ENCODE data around the gene BTBD9. TPM values are rescaled to one million over a fixed set of nuclear protein-coding genes. Genes with fewer than 3 reads are reported as not detected.

Gene BTBD9
- total and polyA plus RNA-seq, 2 donors (not counting 3 experiments of a cell fraction or from before 2014, with no cell fraction given) = 4.9 to 15.0 TPM

DNA sequence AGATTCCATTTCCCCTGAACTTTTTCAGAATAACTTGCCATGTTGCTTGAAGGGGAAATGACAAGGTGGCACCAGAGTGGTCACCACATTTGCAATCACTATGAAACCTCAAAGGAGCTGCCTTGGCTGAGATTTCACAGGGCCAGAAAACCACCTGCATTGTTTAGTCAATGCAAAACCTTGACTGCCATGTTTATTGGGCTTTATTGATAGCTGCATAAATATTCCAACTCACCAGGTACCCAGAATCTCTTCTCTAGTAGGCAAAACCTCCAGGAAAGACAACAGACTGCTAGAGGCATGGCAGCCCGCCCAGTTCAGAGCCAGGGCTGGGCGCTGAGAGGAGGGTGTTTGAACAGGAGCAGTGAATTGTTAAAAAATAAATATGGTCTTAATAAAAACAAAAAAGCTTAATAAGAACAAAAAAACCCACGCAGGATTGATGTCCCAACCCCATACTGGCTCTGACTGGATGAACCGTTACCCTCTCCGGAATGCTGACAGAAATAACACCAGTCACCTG lies 444.6 kb downstream of the BTBD9 start:
- Histone ChIP-seq H3K27ac (ENCODE audit: insufficient read depth, low read depth, low read length) (no peak overlapping the region), H3K27me3 (ENCODE audit: control insufficient read depth in 2 of 2, insufficient read depth in 2 of 2, low read length in 2 of 2) (no peaks in the 10 kb centered on the region), H2AFZ (ENCODE audit: low read depth, low read length) (no peak overlapping the region), H3K36me3 (ENCODE audit: control insufficient read depth in 2 of 2, extremely low read depth in 1 of 2, insufficient read depth in 2 of 2, low read length in 2 of 2) (no peaks in the 10 kb centered on the region), H3K9me1 (replicated peaks; ENCODE audit: control insufficient read depth, extremely low read depth, insufficient read depth, low read length) (no peaks in the 10 kb centered on the region), H4K20me1 (replicated peaks; ENCODE audit: control insufficient read depth, extremely low read depth, insufficient read depth, low read length) (no peaks in the 10 kb centered on the region), H3K9ac (replicated peaks; ENCODE audit: extremely low read depth, insufficient read depth, low read length) (no peak overlapping the region), H3K4me3 (replicated peaks in 1 of 3; ENCODE audit: insufficient read depth in 1 of 3, low read depth in 1 of 3, low read length in 3 of 3) (no peak overlapping the region), H3K4me2 (ENCODE audit: insufficient read depth, low read length) (no peak overlapping the region), H3K79me2 (ENCODE audit: control insufficient read depth, insufficient read depth, low read length) (no peaks in the 10 kb centered on the region), H3K9me3 (replicated peaks; ENCODE audit: control insufficient read depth, insufficient read depth, low read length) (no peaks in the 10 kb centered on the region), H3K4me1 (ENCODE audit: control insufficient read depth, extremely low read depth, insufficient read depth, low read length) (peaks cover 13% of the 10 kb centered on the region)
- dilution Hi-C loops (cut with MboI; ENCODE audit: extremely low pct_ligation_motif_present, low sequenced_read_pairs) = no loop called here
- FAIRE-seq (no peak), DNase-seq (ENCODE audit: low read depth, low spot score) (no peak)
- no TSS peak for BruUV-seq (replicated peaks)
- POLR2A ChIA-PET = no interaction called here
- TF ChIP-seq POLR2AphosphoS5 (IDR thresholded peaks at IDR 0.05; ENCODE audit: insufficient read depth, low read depth, low read length) (no peak), MYC (IDR thresholded peaks at IDR 0.05; ENCODE audit: low read depth, low read length) (no peak), POLR2A (IDR thresholded peaks at IDR 0.05; ENCODE audit: low read depth, low read length) (no peak), GATA2 (IDR thresholded peaks at IDR 0.05; ENCODE audit: insufficient read depth, insufficient read length, low read depth, low read length) (no peak), JUN (IDR thresholded peaks at IDR 0.05; ENCODE audit: borderline replicate concordance, insufficient read depth, insufficient read length, low read depth) (no peak), EZH2 (IDR thresholded peaks at IDR 0.05; ENCODE audit: borderline replicate concordance, low read depth, low read length, severe bottlenecking) (no peak), FOS (IDR thresholded peaks at IDR 0.05; ENCODE audit: borderline replicate concordance, insufficient read depth, low read length) (no peak)
- TF ChIP-seq, protein P1, sequence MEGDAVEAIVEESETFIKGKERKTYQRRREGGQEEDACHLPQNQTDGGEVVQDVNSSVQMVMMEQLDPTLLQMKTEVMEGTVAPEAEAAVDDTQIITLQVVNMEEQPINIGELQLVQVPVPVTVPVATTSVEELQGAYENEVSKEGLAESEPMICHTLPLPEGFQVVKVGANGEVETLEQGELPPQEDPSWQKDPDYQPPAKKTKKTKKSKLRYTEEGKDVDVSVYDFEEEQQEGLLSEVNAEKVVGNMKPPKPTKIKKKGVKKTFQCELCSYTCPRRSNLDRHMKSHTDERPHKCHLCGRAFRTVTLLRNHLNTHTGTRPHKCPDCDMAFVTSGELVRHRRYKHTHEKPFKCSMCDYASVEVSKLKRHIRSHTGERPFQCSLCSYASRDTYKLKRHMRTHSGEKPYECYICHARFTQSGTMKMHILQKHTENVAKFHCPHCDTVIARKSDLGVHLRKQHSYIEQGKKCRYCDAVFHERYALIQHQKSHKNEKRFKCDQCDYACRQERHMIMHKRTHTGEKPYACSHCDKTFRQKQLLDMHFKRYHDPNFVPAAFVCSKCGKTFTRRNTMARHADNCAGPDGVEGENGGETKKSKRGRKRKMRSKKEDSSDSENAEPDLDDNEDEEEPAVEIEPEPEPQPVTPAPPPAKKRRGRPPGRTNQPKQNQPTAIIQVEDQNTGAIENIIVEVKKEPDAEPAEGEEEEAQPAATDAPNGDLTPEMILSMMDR (IDR thresholded peaks at IDR 0.05; ENCODE audit: extremely low read depth in 1 of 2, insufficient read depth in 1 of 2, low read depth in 1 of 2, low read length in 2 of 2) = no peak
- TF ChIP-seq, protein P2, sequence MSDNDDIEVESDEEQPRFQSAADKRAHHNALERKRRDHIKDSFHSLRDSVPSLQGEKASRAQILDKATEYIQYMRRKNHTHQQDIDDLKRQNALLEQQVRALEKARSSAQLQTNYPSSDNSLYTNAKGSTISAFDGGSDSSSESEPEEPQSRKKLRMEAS (IDR thresholded peaks at IDR 0.05; ENCODE audit: insufficient read depth, insufficient read length) = no peak
- CTCF ChIA-PET = interaction anchor here (1.5 to 3.4 kb wide), 2 partner anchors 162 to 299 kb away, joined by 4 to 11 read pairs; no protein-coding TSS in a partner anchor
- intact Hi-C loops (cut with micrococcal nuclease) = loop anchor here (10.0 kb wide), 1 partner anchor 480 kb away; no protein-coding TSS in a partner anchor

Measured in endothelial cell of umbilical vein (primary cell).